ENCODE data around the gene KANSL2.
A peak's percentile ranks its signal among the peaks of the same experiment; 100 is the strongest.
"Not testable (repeated sequence)": the region's sequence is repeated elsewhere in the genome, so short reads cannot be mapped to it uniquely, and the experiment has no call there.

The KANSL2 gene

GRCh38 chr12:48683534-48683933 lies 1.5 kb upstream of the KANSL2 start:
- DNase-seq, result no peak

GRCh38 chr12:48682927-48683326 lies 889 bp upstream of the KANSL2 start:
- DNase-seq, result no peak

- not testable (repeated sequence) for DNase-seq
These were observed 481 bp upstream of the KANSL2 start for GRCh38 chr12:48682533-48682905.

GRCh38 chr12:48681399-48681709 lies 684 bp downstream of the KANSL2 start:
- peak in 1 of 2 donors; percentile 3 for DNase-seq

- no peak for DNase-seq
These were observed 1.2 kb downstream of the KANSL2 start for GRCh38 chr12:48680861-48681260.

- peak; percentile 82 to 87 for DNase-seq
These were observed 3.4 kb downstream of the KANSL2 start for GRCh38 chr12:48678551-48679185.

- no peak for DNase-seq
These were observed 10.7 kb downstream of the KANSL2 start for GRCh38 chr12:48671231-48671856.

- DNase-seq, result no peak
These were observed 13.0 kb downstream of the KANSL2 start for GRCh38 chr12:48668996-48669395.

- DNase-seq, result no peak
These were observed 22.2 kb downstream of the KANSL2 start for GRCh38 chr12:48659863-48660262.

GRCh38 chr12:48651681-48652080 lies 30.4 kb downstream of the KANSL2 start:
- DNase-seq, result no peak

- DNase-seq, result not testable (repeated sequence)
These were observed 36.7 kb downstream of the KANSL2 start for GRCh38 chr12:48645354-48645753.

GRCh38 chr12:48643011-48643410 lies 39.0 kb downstream of the KANSL2 start:
- DNase-seq, result no peak

- DNase-seq, result not testable (repeated sequence)
These were observed 40.1 kb downstream of the KANSL2 start for GRCh38 chr12:48641752-48642555.

GRCh38 chr12:48640854-48641253 lies 41.2 kb downstream of the KANSL2 start:
- no peak for DNase-seq

- DNase-seq, result no peak
These were observed 41.6 kb downstream of the KANSL2 start for GRCh38 chr12:48640428-48640827.

GRCh38 chr12:48631071-48631470 lies 51.0 kb downstream of the KANSL2 start:
- no peak for DNase-seq

- DNase-seq, result no peak
These were observed 51.7 kb downstream of the KANSL2 start for GRCh38 chr12:48630346-48630745.

GRCh38 chr12:48629541-48629940 lies 52.5 kb downstream of the KANSL2 start:
- no peak for DNase-seq

- DNase-seq, result no peak
These were observed 54.5 kb downstream of the KANSL2 start for GRCh38 chr12:48627556-48627955.

GRCh38 chr12:48622997-48623396 lies 59.0 kb downstream of the KANSL2 start:
- not testable (repeated sequence) for DNase-seq

GRCh38 chr12:48618541-48618940 lies 63.5 kb downstream of the KANSL2 start:
- DNase-seq, result peak; percentile 67 to 74

- DNase-seq, result no peak
These were observed 66.4 kb downstream of the KANSL2 start for GRCh38 chr12:48615681-48616080.

- no peak for DNase-seq
These were observed 68.7 kb downstream of the KANSL2 start for GRCh38 chr12:48613321-48613720.

Measured in inflammatory macrophage (primary cell).